ENCODE measurements around the gene SLC11A2. TPM values are rescaled to one million over a fixed set of nuclear protein-coding genes. Genes with fewer than 3 reads are reported as not detected.

Gene SLC11A2
- total RNA-seq, result 10 to 100 TPM; 61.8 to 64.5 TPM

GRCh38 chr12:51025836-51026638 is at the start of gene SLC11A2:
SLC11A2 (minus strand) TSS chr12:51026384; CDS start chr12:51010728, 15,656 bp downstream.
- Histone ChIP-seq H3K27me3 (replicated peaks; ENCODE audit: insufficient read depth) (no peaks in the 10 kb centered on the region), H3K4me1 (replicated peaks) (peaks cover 3% of the 10 kb centered on the region), H3K36me3 (no peaks in the 10 kb centered on the region), H3K9me3 (no peaks in the 10 kb centered on the region), H3K27ac (peak within 1 kb of the TSS; percentile 97 to 98), H3K4me3 (peak within 1 kb of the TSS; percentile 75 to 94)
- peak; percentile 97 for DNase-seq (ENCODE audit: low spot score)
- TF ChIP-seq POLR2AphosphoS5 (IDR thresholded peaks at IDR 0.05) (peak; percentile 96), POLR2A (IDR thresholded peaks at IDR 0.05) (peak; percentile 79), CTCF (IDR thresholded peaks at IDR 0.05) (peak in 1 of 4 experiments; percentile 29)
- WGBS, result 0% methylated on average over 63 of the region's 74 CpGs
- intact Hi-C loops (cut with DNase I), result no loop called here

- no peak for TF ChIP-seq POLR2AphosphoS5 (IDR thresholded peaks at IDR 0.05)
- TF ChIP-seq CTCF (IDR thresholded peaks at IDR 0.05), result no peak
- TF ChIP-seq POLR2A (IDR thresholded peaks at IDR 0.05), result no peak
- Histone ChIP-seq H3K27ac (no peak overlapping the region), H3K9me3 (no peaks in the 10 kb centered on the region), H3K36me3 (no peaks in the 10 kb centered on the region), H3K27me3 (replicated peaks; ENCODE audit: insufficient read depth) (no peaks in the 10 kb centered on the region), H3K4me3 (no peak overlapping the region), H3K4me1 (replicated peaks) (no peaks in the 10 kb centered on the region)
- intact Hi-C loops (cut with DNase I), result no loop called here
- WGBS, result 94% methylated on average over 5 of the region's 5 CpGs
- DNase-seq (ENCODE audit: low spot score), result no peak
These were observed 49.2 kb upstream of the SLC11A2 start for GRCh38 chr12:51075390-51075789.

- H3K4me3 ChIP-seq, result no peak overlapping the region
- peaks cover 0 to 10% of the 10 kb centered on the region in 2 donors for H3K36me3 ChIP-seq
- no peaks in the 10 kb centered on the region for H3K27me3 ChIP-seq (replicated peaks; ENCODE audit: insufficient read depth)
- H3K4me1 ChIP-seq (replicated peaks), result no peaks in the 10 kb centered on the region
- intact Hi-C loops (cut with DNase I), result no loop called here
- 86% methylated on average over 2 of the region's 2 CpGs for WGBS
- no peak for DNase-seq (ENCODE audit: low spot score)
- H3K9me3 ChIP-seq, result no peaks in the 10 kb centered on the region
- H3K27ac ChIP-seq, result no peak overlapping the region
- TF ChIP-seq CTCF (IDR thresholded peaks at IDR 0.05) (no peak), POLR2A (IDR thresholded peaks at IDR 0.05) (no peak)
These were observed 45.5 kb upstream of the SLC11A2 start for GRCh38 chr12:51071663-51072062.

GRCh38 chr12:51070004-51070403 is 43.8 kb upstream of the SLC11A2 start:
- no peaks in the 10 kb centered on the region for H3K27me3 ChIP-seq (replicated peaks; ENCODE audit: insufficient read depth)
- H3K36me3 ChIP-seq, result peaks cover 0 to 10% of the 10 kb centered on the region in 2 donors
- no peak for DNase-seq (ENCODE audit: low spot score)
- TF ChIP-seq POLR2AphosphoS5 (IDR thresholded peaks at IDR 0.05) (no peak), CTCF (IDR thresholded peaks at IDR 0.05) (no peak), POLR2A (IDR thresholded peaks at IDR 0.05) (no peak)
- WGBS, result 90% methylated on average over 3 of the region's 3 CpGs
- H3K4me1 ChIP-seq (replicated peaks), result no peaks in the 10 kb centered on the region
- H3K27ac ChIP-seq, result no peak overlapping the region
- no peak overlapping the region for H3K4me3 ChIP-seq
- no peaks in the 10 kb centered on the region for H3K9me3 ChIP-seq
- intact Hi-C loops (cut with DNase I), result no loop called here

- TF ChIP-seq POLR2AphosphoS5 (IDR thresholded peaks at IDR 0.05) (no peak), POLR2A (IDR thresholded peaks at IDR 0.05) (no peak), CTCF (IDR thresholded peaks at IDR 0.05) (no peak)
- no peak for DNase-seq (ENCODE audit: low spot score)
- no peaks in the 10 kb centered on the region for H3K9me3 ChIP-seq
- no peak overlapping the region for H3K27ac ChIP-seq
- no peaks in the 10 kb centered on the region for H3K4me1 ChIP-seq (replicated peaks)
- H3K36me3 ChIP-seq, result peaks cover 0 to 10% of the 10 kb centered on the region in 2 donors
- no peaks in the 10 kb centered on the region for H3K27me3 ChIP-seq (replicated peaks; ENCODE audit: insufficient read depth)
- intact Hi-C loops (cut with DNase I), result no loop called here
- no peak overlapping the region for H3K4me3 ChIP-seq
- 86% methylated on average over 7 of the region's 7 CpGs for WGBS
These were observed 41.6 kb upstream of the SLC11A2 start for GRCh38 chr12:51067771-51068170.
